DLD1 (cell line): ENCODE data around the gene P2RX7.
"Not testable (repeated sequence)": the region's sequence is repeated elsewhere in the genome, so short reads cannot be mapped to it uniquely, and the experiment has no call there.

Source experiments
- in situ Hi-C: cut with HindIII; loops from 2 replicates; pipeline ENCODE4 v1.10.0; 2017; ENCODE audit warnings: low sequenced_read_pairs

The P2RX7 gene

DNA sequence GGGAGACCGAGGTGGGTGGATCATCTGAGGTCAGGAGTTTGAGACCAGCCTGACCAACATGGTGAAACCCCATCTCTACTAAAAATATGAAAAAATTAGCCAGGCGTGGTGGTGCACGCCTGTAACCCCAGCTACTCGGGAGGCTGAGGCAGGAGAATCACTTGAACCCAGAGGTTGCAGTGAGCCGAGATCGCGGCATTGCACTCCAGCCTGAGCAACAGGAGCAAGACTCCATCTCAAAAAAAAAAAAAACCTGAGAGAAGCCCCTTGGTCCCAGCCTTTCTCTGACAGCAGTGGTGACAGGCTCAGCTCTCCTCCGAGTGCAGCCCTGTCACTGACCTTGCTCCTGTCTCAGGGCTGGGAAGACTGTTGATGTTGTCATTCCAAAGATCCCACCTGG lies 94.2 kb downstream of the P2RX7 start:
- in situ Hi-C loops, result not testable (repeated sequence)

DNA sequence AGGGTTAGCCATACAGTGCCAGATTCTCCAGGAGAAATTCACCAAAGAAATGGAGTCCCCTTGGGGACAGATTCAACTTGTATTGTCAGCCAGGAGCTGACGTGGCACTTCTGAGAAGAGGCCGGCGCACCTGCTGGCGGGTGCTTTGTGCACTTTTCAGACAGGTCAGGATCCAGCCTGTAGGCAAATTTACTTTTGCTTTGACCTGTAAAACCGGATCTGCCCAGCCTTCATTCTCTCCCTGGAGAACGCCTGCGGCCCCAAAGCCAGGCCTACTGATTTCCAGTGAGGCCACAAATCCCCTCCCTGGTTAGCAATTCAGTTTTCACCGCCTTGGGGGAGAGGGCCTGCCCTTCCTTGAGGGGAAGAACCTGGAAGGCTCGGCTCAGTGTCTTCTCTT lies 94.6 kb downstream of the P2RX7 start:
- in situ Hi-C loops, result no loop called here

GRCh38 chr12:121228919-121229665 lies 96.4 kb downstream of the P2RX7 start:
- in situ Hi-C loops, result no loop called here

DNA sequence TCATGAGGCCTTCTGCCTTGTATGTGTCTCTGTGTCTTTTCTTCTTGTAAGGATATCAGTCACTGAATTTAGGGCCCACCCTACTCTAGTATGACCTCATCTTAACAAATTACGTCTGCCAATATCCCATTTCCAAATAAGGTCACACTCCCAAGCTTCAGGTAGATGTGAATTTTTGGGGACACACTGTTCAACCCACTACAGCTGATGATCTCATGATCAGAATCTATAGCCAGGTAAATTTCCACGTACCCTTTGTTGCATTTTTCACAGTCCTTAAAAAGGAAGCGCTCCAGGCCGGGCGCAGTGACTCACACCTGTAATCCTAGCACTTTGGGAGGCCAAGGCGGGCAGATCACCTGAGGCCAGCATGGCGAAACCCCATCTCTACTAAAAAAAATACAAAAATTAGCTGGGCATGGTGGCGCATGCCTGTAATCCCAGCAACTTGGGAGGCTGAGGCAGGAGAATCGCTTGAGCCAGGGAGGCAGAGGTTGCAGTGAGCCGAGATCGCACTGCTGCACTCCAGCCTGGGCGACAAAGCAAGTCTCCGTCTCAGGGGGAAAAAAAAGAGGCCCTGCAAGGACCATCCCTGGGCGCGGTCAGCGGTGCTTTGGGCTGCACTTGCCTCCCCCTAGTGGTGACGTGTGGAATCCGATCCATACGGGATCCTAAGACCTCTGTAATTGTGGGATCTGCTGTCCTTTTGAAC lies 97.3 kb downstream of the P2RX7 start:
- in situ Hi-C loops, result not testable (repeated sequence)

- in situ Hi-C loops, result no loop called here
Observed at GRCh38 chr12:121230538-121230907, 97.8 kb downstream of the P2RX7 start.

DNA sequence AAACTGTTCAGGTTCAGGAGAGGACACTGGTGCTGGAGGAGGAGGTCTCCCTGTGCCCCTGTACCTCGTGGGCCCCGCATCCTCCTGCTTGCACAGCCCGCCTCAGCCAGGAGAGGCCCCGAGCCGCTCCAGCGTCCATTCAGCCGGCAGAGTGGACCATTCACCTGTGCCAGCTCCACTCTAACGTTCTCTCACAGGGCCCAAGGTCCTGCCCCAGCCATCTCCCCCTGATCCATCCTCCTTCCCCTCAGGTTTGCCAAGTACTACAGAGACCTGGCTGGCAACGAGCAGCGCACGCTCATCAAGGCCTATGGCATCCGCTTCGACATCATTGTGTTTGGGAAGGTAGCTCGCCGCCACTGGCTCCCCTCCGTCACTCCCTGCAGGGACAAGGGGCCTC lies 99.5 kb downstream of the P2RX7 start:
- in situ Hi-C loops, result no loop called here

DNA sequence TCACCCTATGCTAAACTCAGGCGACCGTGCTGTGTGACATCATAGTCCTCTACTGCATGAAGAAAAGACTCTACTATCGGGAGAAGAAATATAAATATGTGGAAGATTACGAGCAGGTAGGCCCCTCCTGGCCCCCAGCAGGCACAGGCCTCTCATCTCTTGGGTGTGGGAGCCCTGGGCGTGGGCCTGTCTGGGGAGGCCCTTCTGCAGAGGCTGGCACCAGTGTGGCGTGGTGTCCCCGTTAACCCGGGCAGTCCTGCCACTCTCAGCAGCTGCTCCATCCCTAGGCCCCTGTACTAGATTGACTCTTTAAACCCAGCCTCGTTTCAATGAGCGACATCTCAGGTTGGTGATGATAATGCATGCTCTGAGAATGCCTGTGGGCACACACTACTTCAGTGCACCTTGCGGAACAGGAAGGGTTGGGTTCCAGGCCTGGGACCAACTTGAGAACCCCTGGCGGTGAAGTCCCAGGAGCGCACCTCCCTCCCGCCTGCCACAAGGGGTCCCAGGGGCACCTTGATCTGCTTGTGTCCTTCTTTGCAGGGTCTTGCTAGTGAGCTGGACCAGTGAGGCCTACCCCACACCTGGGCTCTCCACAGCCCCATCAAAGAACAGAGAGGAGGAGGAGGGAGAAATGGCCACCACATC lies 100.4 kb downstream of the P2RX7 start:
- in situ Hi-C loops, result no loop called here

- in situ Hi-C loops, result no loop called here
Observed at GRCh38 chr12:121233628-121234020, 100.9 kb downstream of the P2RX7 start.

- in situ Hi-C loops, result no loop called here
Observed at GRCh38 chr12:121236776-121237175, 104.1 kb downstream of the P2RX7 start.

DNA sequence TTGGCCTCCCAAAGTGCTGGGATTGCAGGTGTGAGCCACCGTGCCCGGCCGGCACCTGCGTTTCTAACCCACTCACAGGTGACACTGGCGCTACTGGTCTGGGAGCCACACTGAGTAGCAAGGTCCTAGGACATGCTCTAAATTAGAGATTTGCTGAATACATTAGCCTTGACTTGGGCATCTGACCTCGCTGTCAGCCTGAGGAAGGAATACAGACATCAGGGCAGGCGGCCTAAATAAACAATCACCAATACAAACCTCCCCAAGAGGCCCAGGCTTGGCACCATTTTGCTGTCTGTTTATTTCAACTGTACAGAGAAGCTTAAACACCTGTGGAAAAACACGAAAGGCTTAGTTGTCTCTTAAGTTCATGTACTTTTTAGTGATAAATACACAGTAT lies 104.7 kb downstream of the P2RX7 start:
- in situ Hi-C loops, result no loop called here
